ENCODE measurements around the gene TBC1D1.

TBC1D1 gene

DNA sequence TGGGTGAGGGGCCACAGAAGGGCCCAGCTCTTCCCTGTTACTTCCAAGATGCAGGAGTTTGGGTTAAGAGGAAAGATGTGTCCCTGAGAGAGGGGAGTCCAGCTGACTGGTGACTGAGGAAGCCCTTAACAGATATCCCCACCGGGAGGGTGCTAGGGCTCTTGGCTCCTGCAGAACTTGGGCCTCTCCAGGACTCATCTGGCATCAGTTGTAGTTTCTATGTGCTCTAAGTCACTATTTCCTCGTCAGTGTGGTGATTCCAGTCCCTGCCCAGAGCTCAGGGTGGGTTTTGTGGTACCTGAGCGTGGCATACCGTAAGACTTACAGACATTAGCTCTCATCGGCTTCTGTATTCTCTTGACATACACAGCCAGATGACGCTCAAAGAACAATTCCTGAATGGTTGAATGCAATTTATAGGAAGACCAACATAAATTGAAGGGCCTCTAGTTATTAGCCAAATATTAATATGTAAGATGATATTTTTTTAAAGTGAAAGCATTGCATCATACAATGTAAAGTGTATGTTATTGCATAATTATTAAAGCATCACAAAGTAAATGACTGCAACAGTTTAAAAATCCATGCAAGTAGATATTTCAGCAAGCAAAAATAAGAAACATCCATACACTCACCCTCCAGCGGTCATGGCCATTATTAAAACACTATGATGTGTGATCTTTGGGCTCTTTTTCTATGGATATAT lies 264.9 kb downstream of the TBC1D1 start:
- in situ Hi-C loops (cut with MboI; ENCODE audit: low sequenced_read_pairs) = no loop called here

DNA sequence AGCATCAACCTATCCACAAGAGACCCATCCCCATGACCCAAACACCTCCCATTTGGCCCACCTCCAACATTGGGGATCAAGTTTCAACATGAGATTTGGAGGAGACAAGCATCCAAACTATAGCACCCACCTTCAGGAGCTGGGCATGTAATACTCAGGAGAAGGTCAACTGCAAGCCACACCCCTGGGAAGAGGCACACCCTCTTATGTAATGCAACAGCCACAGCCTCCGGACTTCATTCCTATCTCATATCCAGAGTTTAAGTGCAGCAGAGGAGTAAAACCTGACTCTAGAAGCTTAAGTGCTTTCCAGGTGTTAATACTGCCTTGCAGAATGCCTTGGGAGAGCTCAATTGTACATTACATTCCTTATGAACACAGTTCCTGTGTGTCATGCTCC lies 266.7 kb downstream of the TBC1D1 start:
- in situ Hi-C loops (cut with MboI; ENCODE audit: low sequenced_read_pairs) = no loop called here

DNA sequence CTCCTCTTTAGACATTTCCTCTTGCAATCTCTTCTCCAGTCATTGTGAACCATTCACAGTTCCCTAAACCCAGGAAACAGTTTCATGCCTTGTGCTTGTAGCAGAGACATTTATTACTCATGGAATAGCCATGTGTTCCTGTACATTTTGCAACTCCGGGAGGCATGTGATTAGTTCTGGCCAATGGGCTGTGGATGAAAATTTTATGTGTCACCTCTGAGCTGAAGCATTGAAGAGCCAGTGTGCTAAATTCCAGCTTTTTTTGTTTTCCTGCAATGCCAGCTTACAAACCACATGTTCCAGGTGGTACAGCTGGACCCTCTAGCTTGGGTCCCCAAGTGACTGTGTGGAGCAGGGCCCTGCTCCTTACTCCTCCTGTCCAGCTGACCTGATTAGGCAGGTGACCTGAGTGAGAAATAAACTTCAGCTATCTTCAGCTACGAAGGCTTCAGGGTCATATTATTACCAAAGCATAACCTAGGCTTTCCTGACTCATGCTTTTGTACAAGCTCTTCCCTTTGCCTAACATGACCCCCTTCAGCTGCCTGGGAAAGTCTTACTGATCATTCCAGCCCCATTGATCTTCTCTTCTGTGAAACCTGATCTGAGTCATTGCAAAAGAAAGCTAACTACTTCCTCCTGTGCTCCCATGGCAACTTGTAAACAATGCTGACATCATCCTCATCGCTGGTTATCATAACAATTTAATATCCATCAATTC lies 269.8 kb downstream of the TBC1D1 start:
- in situ Hi-C loops (cut with MboI; ENCODE audit: low sequenced_read_pairs) = no loop called here

DNA sequence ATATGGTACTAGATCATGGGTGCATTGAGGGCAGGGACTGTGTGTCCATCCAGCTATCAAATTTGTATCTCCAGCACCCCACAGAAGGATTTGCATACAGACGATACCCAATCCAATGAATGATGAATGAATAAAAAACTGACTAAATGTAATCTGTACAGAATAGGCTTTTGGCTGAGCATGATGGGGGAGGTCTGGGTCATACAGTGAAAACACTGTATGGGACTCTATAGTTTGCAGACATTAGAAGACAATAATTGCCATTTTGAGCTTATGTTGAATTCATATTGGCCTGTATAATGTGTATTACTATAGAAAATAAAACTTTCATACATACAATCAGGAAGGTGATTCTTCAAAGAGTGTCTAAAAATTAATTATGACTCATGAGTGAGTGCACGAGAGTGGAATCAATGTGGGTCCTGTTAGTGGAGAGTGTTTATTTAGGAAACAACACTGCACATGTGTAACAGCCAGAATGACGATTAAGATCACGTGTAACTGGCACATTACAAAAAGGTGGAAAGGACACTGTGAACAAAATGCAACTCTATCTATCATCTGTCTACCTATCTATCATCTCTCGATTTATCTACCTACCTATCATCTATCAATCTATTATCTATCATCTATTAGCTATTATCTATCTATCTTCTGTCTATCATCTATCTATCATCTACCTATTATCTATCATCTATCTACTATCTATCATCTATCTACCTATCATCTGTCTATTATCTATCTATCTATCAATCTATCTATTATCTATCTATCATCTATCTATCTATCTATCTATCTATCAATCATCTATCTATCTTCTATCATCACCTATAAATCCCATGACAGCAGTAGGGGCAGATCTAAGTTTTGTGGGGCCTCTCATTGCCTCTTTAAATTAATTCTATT lies 270.6 kb downstream of the TBC1D1 start:
- in situ Hi-C loops (cut with MboI; ENCODE audit: low sequenced_read_pairs) = no loop called here

- in situ Hi-C loops (cut with MboI; ENCODE audit: low sequenced_read_pairs) = no loop called here
Measured at GRCh38 chr4:38162240-38162784, 271.4 kb downstream of the TBC1D1 start.

DNA sequence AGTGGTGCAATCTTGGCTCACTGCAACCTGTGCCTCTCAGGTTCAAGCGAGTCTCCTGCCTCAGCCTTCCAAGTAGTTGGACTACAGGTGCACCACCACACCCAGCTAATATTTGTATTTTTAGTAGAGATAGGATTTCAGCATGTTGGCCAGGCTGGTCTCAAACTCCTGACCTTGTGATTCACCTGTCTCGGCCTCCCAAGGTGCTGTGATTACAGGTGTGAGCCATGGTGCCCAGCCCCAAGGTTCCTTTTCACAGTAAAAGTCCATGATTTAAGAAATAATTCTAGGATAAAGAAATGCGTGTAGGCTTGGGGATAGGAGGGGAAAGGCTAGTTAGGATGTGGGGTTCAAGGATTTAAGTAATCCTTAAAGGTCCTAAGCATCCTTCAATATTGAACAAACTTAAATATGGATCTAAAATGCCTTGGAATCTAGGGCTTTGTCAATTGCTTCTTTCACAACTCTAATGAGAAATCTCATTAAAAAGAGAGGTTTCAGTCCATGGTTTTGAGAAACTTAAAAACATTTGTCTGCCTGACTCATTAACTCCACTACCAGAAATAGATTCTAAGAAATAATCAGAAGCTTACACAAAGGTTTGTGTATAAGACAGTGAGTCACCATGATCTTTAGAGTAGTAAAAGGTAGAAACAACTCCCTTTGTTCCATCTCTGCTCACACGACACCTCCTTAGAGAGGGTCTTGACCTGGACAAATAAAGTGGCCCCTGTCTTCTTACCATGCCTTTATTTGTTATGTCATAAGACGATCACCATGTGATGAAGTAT lies 272.5 kb downstream of the TBC1D1 start:
- in situ Hi-C loops (cut with MboI; ENCODE audit: low sequenced_read_pairs) = no loop called here

- in situ Hi-C loops (cut with MboI; ENCODE audit: low sequenced_read_pairs) = no loop called here
Measured at GRCh38 chr4:38164346-38164745, 273.5 kb downstream of the TBC1D1 start.

GRCh38 chr4:38166082-38166481 lies 275.2 kb downstream of the TBC1D1 start:
- in situ Hi-C loops (cut with MboI; ENCODE audit: low sequenced_read_pairs) = no loop called here

DNA sequence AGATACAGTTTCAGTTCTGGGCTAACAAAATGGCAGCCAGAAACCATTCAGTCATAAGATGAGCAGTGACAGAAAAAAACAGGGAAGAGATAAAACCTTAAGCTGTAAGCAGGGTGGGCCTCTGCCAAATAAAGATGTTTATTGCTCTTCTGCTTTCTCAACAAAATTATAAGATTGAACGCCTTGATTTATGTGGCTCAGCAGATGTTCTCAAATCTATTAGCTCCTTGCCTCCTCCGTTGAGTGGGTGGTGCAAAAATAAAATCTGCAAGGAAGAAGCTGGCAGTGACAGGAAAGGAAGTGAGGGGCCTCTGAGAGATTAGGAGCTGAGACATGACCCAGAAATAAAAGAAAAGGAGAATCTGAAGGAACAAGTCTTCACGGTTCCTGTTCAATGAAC lies 275.9 kb downstream of the TBC1D1 start:
- in situ Hi-C loops (cut with MboI; ENCODE audit: low sequenced_read_pairs) = no loop called here

DNA sequence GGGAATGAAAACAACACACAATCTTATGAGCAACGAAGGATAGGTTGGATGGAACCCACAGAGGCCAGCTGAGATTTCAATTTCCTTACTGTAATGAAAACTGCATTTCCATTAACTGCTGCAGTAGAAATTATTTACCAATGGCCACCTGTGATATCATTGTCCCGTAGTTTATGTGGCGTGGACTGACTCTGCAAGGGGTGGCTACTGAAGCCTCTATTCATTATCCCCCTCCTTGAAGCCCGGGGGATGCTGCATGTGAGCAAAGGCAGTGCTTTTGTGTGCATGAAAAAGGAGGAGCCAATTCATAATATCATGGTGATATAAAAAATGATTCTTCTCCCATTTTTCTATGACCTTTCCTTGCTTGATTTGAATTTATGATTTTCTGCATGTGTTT lies 277.1 kb downstream of the TBC1D1 start:
- in situ Hi-C loops (cut with MboI; ENCODE audit: low sequenced_read_pairs) = no loop called here

DNA sequence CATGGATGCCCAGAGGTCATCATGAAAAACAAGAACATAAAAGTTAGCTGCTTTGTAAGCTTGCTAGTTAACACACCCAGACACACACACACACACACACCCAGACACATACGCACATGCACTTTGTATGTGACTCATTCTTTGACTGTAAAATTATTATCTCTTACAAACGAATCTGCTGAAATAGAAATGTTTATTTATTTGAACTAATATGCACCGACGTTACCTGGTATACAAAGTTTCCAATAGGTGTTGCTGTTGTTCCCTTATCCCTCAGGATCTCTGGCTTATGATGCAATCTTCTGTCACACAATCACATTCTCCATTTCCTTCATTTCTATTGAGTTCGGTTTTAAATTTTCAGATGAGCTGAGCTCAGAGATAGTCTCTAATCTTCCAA lies 278.6 kb downstream of the TBC1D1 start:
- in situ Hi-C loops (cut with MboI; ENCODE audit: low sequenced_read_pairs) = no loop called here

DNA sequence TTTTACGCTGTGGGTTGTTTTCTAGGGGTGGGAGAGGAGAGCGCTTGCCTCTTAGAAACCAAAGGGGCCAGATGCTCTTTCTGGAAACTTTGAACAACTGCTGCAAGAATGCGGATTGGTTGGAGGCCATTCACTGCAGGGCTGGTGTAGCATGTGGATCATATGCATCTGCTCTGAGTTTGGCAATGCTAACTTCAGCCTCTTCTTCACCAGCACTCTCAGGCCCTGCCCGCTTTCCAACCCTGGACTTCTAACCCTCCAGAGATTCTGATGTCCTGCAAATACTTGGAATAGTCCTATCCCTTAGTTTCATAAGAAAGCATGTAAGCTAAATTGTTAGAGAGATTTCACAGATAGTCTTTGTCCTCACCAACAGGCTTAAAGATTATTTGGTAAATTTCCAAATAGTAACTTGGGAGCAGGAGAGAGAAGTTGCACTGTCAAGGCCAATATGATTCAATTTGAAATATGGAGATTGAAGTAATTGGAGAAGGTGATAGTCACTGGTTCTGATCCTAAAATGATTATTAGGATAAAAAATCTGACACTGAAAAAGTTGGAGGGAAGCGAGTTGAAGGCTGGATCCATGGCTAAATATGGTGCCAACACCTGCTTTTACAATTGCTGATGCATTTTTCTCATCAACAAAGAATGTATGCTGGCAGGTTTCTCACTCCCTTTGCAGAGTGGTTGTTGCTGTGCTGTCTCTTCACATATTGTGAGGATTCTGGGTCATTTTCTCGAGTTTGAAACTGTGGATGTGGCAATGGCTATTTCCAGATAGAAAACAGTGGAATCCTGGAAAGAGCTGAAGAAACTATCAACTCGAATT lies 279.7 kb downstream of the TBC1D1 start:
- in situ Hi-C loops (cut with MboI; ENCODE audit: low sequenced_read_pairs) = loop anchor here (10.0 kb wide), 1 partner anchor 564 kb away; no protein-coding TSS in a partner anchor

DNA sequence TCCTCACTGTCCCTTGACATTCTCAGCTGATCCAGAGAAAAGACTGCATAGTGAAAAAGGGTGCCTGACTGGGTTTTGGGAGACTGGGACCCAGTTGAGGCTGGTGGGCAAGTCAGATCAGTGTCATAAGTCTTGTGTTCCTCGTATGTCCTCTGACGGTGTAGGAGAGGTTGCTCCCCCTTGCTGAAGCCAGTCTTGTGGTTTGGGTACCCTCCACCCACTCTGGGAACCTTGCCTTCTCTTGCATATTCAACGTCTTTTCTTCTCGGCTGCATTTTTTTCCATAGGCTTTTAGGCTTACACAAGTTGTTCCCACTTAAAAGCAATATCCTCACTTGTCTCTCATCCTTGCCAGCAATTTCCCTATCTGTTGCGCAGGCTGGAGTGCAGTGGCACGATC lies 281.2 kb downstream of the TBC1D1 start:
- in situ Hi-C loops (cut with MboI; ENCODE audit: low sequenced_read_pairs) = loop anchor here (10.0 kb wide), 1 partner anchor 563 kb away; no protein-coding TSS in a partner anchor

DNA sequence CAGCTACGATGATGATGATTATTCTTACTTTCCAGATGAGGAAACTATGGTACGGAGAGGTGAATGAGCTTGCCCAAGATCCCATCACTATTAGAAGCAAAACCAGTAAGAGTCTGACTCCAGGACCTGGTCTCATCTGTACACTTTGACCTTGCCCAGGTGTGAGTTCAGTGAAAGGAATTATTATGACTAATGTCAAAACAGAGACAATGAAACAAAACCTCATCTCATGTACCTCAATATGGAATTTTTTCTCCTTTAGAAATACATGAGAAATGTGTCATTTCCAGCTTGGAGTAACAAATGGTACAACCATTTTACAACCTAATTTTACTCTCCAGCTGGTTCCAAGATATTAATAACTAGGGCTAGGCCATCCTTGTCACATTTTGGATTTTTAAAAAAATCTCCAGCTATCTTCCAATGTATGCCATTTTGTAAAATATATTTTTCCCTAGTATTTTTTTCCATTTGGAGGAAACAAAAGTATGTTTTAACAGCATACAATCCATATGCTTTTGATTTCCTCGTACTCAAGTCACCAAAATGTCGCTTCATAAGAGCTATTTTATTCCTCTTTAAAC lies 283.1 kb downstream of the TBC1D1 start:
- in situ Hi-C loops (cut with MboI; ENCODE audit: low sequenced_read_pairs) = loop anchor here (10.0 kb wide), 1 partner anchor 561 kb away; no protein-coding TSS in a partner anchor

GRCh38 chr4:38174801-38175200 lies 283.9 kb downstream of the TBC1D1 start:
- in situ Hi-C loops (cut with MboI; ENCODE audit: low sequenced_read_pairs) = loop anchor here (10.0 to 25.0 kb wide), 2 partner anchors 138 to 560 kb away; no protein-coding TSS in a partner anchor

DNA sequence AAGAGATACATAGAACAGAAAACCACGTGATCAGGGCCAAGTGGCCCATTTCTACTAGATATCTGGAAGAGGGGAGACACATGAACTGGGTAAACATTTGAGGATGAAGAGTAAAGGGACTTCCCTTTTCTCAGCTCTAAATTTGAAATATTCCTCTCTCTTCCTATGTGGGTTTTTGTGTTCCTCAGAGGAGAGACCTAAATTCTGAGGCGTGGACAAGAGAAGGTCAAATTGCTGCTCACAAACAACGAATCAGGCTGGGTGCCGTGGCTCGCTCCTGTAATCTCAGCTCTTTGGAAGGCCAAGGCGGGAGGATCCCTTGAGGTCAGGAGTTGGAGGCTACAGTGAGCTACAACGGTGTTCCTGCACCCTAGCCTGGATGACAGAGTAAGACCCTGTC lies 285.3 kb downstream of the TBC1D1 start:
- in situ Hi-C loops (cut with MboI; ENCODE audit: low sequenced_read_pairs) = loop anchor here (10.0 to 25.0 kb wide), 2 partner anchors 136 to 559 kb away; no protein-coding TSS in a partner anchor

- in situ Hi-C loops (cut with MboI; ENCODE audit: low sequenced_read_pairs) = loop anchor here (10.0 to 25.0 kb wide), 2 partner anchors 135 to 558 kb away; no protein-coding TSS in a partner anchor
Measured at GRCh38 chr4:38177035-38177546, 286.2 kb downstream of the TBC1D1 start.

GRCh38 chr4:38177641-38178391 lies 286.9 kb downstream of the TBC1D1 start:
- in situ Hi-C loops (cut with MboI; ENCODE audit: low sequenced_read_pairs) = loop anchor here (10.0 to 25.0 kb wide), 2 partner anchors 134 to 557 kb away; no protein-coding TSS in a partner anchor

Data from HL-60/S4 treated with retinoic acid at 250 ng/mL for 4 days and 3 days (cell line).